ENCODE results near the gene UBE2E2.

Gene UBE2E2

GRCh38 chr3:23189187-23189586 is 13.9 kb upstream of the UBE2E2 start:
- FAIRE-seq (no peak), DNase-seq (ENCODE audit: extremely low spot score, insufficient read length, low read depth) (no peak)

GRCh38 chr3:23192816-23193215 is 10.3 kb upstream of the UBE2E2 start:
- FAIRE-seq, result no peak
- no peak for DNase-seq (ENCODE audit: extremely low spot score, insufficient read length, low read depth)

- FAIRE-seq (no peak), DNase-seq (ENCODE audit: extremely low spot score, insufficient read length, low read depth) (no peak)
Measured at GRCh38 chr3:23193831-23194230, 9.3 kb upstream of the UBE2E2 start.

GRCh38 chr3:23198801-23199200 is 4.3 kb upstream of the UBE2E2 start:
- no peak for DNase-seq (ENCODE audit: extremely low spot score, insufficient read length, low read depth)
- FAIRE-seq, result no peak

- no peak for FAIRE-seq
Measured at GRCh38 chr3:23199649-23200048, 3.5 kb upstream of the UBE2E2 start.

GRCh38 chr3:23201154-23201838 is 1.8 kb upstream of the UBE2E2 start:
- DNase-seq (ENCODE audit: extremely low spot score, insufficient read length, low read depth), result no peak
- no peak for FAIRE-seq

More at GRCh38 chr3:23199649-23200048, 3.5 kb upstream of the UBE2E2 start:
- no peak for DNase-seq (ENCODE audit: extremely low spot score, insufficient read length, low read depth)

GRCh38 chr3:23202203-23202920 is 765 bp upstream of the UBE2E2 start:
- DNase-seq (ENCODE audit: extremely low spot score, insufficient read length, low read depth) (no peak), FAIRE-seq (peak; percentile 57)

GRCh38 chr3:23203708-23204330 is 692 bp downstream of the UBE2E2 start:
- FAIRE-seq (peak; percentile 60), DNase-seq (ENCODE audit: extremely low spot score, insufficient read length, low read depth) (peak; percentile 11)

GRCh38 chr3:23206366-23206765 is 3.2 kb downstream of the UBE2E2 start:
- DNase-seq (ENCODE audit: extremely low spot score, insufficient read length, low read depth), result no peak
- peak; percentile 42 for FAIRE-seq

- FAIRE-seq (no peak), DNase-seq (ENCODE audit: extremely low spot score, insufficient read length, low read depth) (no peak)
Measured at GRCh38 chr3:23209103-23209502, 6.0 kb downstream of the UBE2E2 start.

- FAIRE-seq (no peak), DNase-seq (ENCODE audit: extremely low spot score, insufficient read length, low read depth) (no peak)
Measured at GRCh38 chr3:23209747-23210487, 6.8 kb downstream of the UBE2E2 start.

- DNase-seq (ENCODE audit: extremely low spot score, insufficient read length, low read depth), result no peak
- FAIRE-seq, result no peak
Measured at GRCh38 chr3:23213813-23214212, 10.7 kb downstream of the UBE2E2 start.

- no peak for DNase-seq (ENCODE audit: extremely low spot score, insufficient read length, low read depth)
Measured at GRCh38 chr3:23217872-23218554, 14.9 kb downstream of the UBE2E2 start.

GRCh38 chr3:23219117-23219516 is 16.0 kb downstream of the UBE2E2 start:
- no peak for DNase-seq (ENCODE audit: extremely low spot score, insufficient read length, low read depth)
- peak; percentile 81 for FAIRE-seq

More at GRCh38 chr3:23217872-23218554, 14.9 kb downstream of the UBE2E2 start:
- peak; percentile 59 for FAIRE-seq

- FAIRE-seq, result no peak
- DNase-seq (ENCODE audit: extremely low spot score, insufficient read length, low read depth), result no peak
Measured at GRCh38 chr3:23219552-23219951, 16.4 kb downstream of the UBE2E2 start.

GRCh38 chr3:23221136-23221535 is 18.0 kb downstream of the UBE2E2 start:
- DNase-seq (ENCODE audit: extremely low spot score, insufficient read length, low read depth) (no peak), FAIRE-seq (peak; percentile 78)

- DNase-seq (ENCODE audit: extremely low spot score, insufficient read length, low read depth) (no peak), FAIRE-seq (no peak)
Measured at GRCh38 chr3:23232016-23232415, 28.9 kb downstream of the UBE2E2 start.

GRCh38 chr3:23232854-23233253 is 29.7 kb downstream of the UBE2E2 start:
- no peak for DNase-seq (ENCODE audit: extremely low spot score, insufficient read length, low read depth)

GRCh38 chr3:23235264-23235663 is 32.1 kb downstream of the UBE2E2 start:
- FAIRE-seq, result no peak

More at GRCh38 chr3:23232854-23233253, 29.7 kb downstream of the UBE2E2 start:
- FAIRE-seq, result no peak

GRCh38 chr3:23236890-23237289 is 33.8 kb downstream of the UBE2E2 start:
- no peak for FAIRE-seq
- no peak for DNase-seq (ENCODE audit: extremely low spot score, insufficient read length, low read depth)

More at GRCh38 chr3:23235264-23235663, 32.1 kb downstream of the UBE2E2 start:
- DNase-seq (ENCODE audit: extremely low spot score, insufficient read length, low read depth), result no peak

Measured in GM18507 (cell line).